ENCODE data around the gene PPP5C.

GRCh38 chr19:46381346-46381745 lies 34.5 kb downstream of the PPP5C start:
- TF ChIP-seq EZH2 (IDR thresholded peaks at IDR 0.05): no peak
- TF ChIP-seq POLR2AphosphoS5 (IDR thresholded peaks at IDR 0.05; ENCODE audit: borderline replicate concordance, low read depth, low read length): no peak
- TF ChIP-seq FOXP2 (optimal IDR thresholded peaks at IDR 0.05; ENCODE audit: control extremely low read depth, extremely low read length, insufficient read depth): no peak

Measured in SK-N-MC (cell line).